CD4-positive, alpha-beta T cell (primary cell): ENCODE results near the gene THBS2. TPM values are rescaled to one million over a fixed set of nuclear protein-coding genes. Genes with fewer than 3 reads are reported as not detected.

Source experiments
- ATAC-seq: fragments of 200-7000 bp; cut with Tn5 transposase; one replicate; pipeline ENCODE4 v1.10.0; 2022; ENCODE audit warnings: mild to moderate bottlenecking; ENCODE audit not compliant: poor library complexity
- CTCF ChIA-PET: fragments of 350-600 bp; sonication (Branson Sonifier 250); formaldehyde crosslinking; loops from one replicate; lab custom pipeline; 2021; ENCODE audit warnings: antibody characterized with exemption, inconsistent platforms; lab: Charles Lee
- POLR2A ChIA-PET: fragments of 350-600 bp; sonication (Branson Sonifier 250); formaldehyde crosslinking; loops from one replicate; lab custom pipeline; 2021; ENCODE audit warnings: antibody characterized with exemption, inconsistent platforms; lab: Charles Lee
- DNase-seq, 14 experiments: peaks; one replicate each; pipeline ENCODE4 v3.0.0-alpha.2; 2013 to 2020; ENCODE audit warnings: mixed read lengths in 2 of 14
- H3K27ac ChIP-seq, 2 donors: one replicate each; pipeline versions ENCODE4 v1.5.1 to v1.7.0; 2013; ENCODE audit warnings: low read length in 2 of 2, low read depth in 1 of 2, mild to moderate bottlenecking in 1 of 2
- H3K27me3 ChIP-seq, 2 experiments: 1 replicate in 1 of 2; 2 replicates in 1 of 2; pipeline versions ENCODE4 v1.6.1 to v1.7.0; 2013; ENCODE audit warnings: low read length in 2 of 2, control low read depth in 1 of 2, mild to moderate bottlenecking in 1 of 2, moderate library complexity in 1 of 2; ENCODE audit not compliant: insufficient read depth in 2 of 2, control insufficient read depth in 1 of 2
- H3K36me3 ChIP-seq: one replicate; pipeline ENCODE4 v1.6.1; 2013; ENCODE audit warnings: low read length, control low read depth; ENCODE audit not compliant: insufficient read depth
- H3K4me1 ChIP-seq: one replicate; pipeline ENCODE4 v1.6.1; 2013; ENCODE audit warnings: low read length, control low read depth; ENCODE audit not compliant: insufficient read depth
- H3K4me3 ChIP-seq: one replicate; pipeline ENCODE4 v1.5.1; 2013; ENCODE audit warnings: mild to moderate bottlenecking, low read length, moderate library complexity
- H3K9me3 ChIP-seq, 2 experiments: 1 replicate in 1 of 2; 2 replicates in 1 of 2; pipeline versions ENCODE4 v1.6.1 to v1.7.0; 2013; ENCODE audit warnings: low read length in 2 of 2, mild to moderate bottlenecking in 2 of 2, control low read depth in 1 of 2, moderate library complexity in 1 of 2; ENCODE audit not compliant: control insufficient read depth in 1 of 2, insufficient read depth in 1 of 2
- H3K27ac Mint-ChIP-seq: one replicate; pipeline ENCODE4 v1.8.0; 2020; ENCODE audit warnings: mixed read lengths
- H3K27me3 Mint-ChIP-seq: one replicate; pipeline ENCODE4 v1.8.0; 2021; ENCODE audit warnings: mixed read lengths
- H3K36me3 Mint-ChIP-seq: one replicate; pipeline ENCODE4 v1.8.0; 2021; ENCODE audit warnings: low read depth, mixed read lengths
- H3K4me1 Mint-ChIP-seq: one replicate; pipeline ENCODE4 v1.8.0; 2021; ENCODE audit warnings: low read depth, mixed read lengths
- H3K4me3 Mint-ChIP-seq: one replicate; pipeline ENCODE4 v1.8.0; 2020; ENCODE audit warnings: mild to moderate bottlenecking, mixed read lengths
- H3K9me3 Mint-ChIP-seq: one replicate; pipeline ENCODE4 v1.8.0; 2020; ENCODE audit warnings: mixed read lengths
- CTCF ChIP-seq: fragments of 200-600 bp; IDR thresholded peaks from one replicate; pipeline ENCODE4 v1.8.0; 2022; ENCODE audit warnings: antibody characterized with exemption, mild to moderate bottlenecking
- intact Hi-C, 2 experiments: fragments of 100-400 bp; cut with DNase I in 1 of 2; cut with micrococcal nuclease in 1 of 2; formaldehyde crosslinking; loops; one replicate each; pipeline versions ENCODE4 v1.15.1 to v1.9.0; 2023 to 2025; cut with DNase I, micrococcal nuclease
- total RNA-seq, 174 experiments: library from RNA in 2 of 174; stranded (reverse) in 2 of 174; gene quantifications; one replicate each; pipeline ENCODE4 v1.2.3 and lab custom pipeline; 2021 to 2026

THBS2 gene
- total RNA-seq, 2 experiments from 2014 or later, result not detected

- ChIA-PET CTCF (no interaction called here), POLR2A (no interaction called here)
- no peaks in the 10 kb centered on the region for H3K36me3 ChIP-seq
- H3K9me3 ChIP-seq, result no peaks in the 10 kb centered on the region
- no peak for TF ChIP-seq CTCF
- Mint-ChIP-seq H3K27me3 (no peaks in the 10 kb centered on the region), H3K27ac (no peak overlapping the region), H3K4me3 (no peak overlapping the region), H3K36me3 (no peaks in the 10 kb centered on the region), H3K9me3 (no peaks in the 10 kb centered on the region), H3K4me1 (no peaks in the 10 kb centered on the region)
- H3K4me1 ChIP-seq, result no peaks in the 10 kb centered on the region
- ATAC-seq (no peak), DNase-seq (no peak)
- H3K27me3 ChIP-seq, result no peaks in the 10 kb centered on the region
- intact Hi-C loops, result no loop called here
- H3K4me3 ChIP-seq, result no peak overlapping the region
- no peak overlapping the region for H3K27ac ChIP-seq
Measured at GRCh38 chr6:169172456-169172855, 81.2 kb downstream of the THBS2 start.

GRCh38 chr6:169171951-169172350, 81.7 kb downstream of the THBS2 start:
- ChIA-PET POLR2A (no interaction called here), CTCF (no interaction called here)
- Histone ChIP-seq H3K4me1 (no peaks in the 10 kb centered on the region), H3K36me3 (no peaks in the 10 kb centered on the region), H3K9me3 (no peaks in the 10 kb centered on the region), H3K4me3 (no peak overlapping the region), H3K27me3 (no peaks in the 10 kb centered on the region), H3K27ac (no peak overlapping the region)
- Mint-ChIP-seq H3K27ac (no peak overlapping the region), H3K9me3 (no peaks in the 10 kb centered on the region), H3K27me3 (no peaks in the 10 kb centered on the region), H3K4me1 (no peaks in the 10 kb centered on the region), H3K36me3 (no peaks in the 10 kb centered on the region), H3K4me3 (no peak overlapping the region)
- no peak for TF ChIP-seq CTCF
- ATAC-seq, result no peak
- intact Hi-C loops, result no loop called here
- no peak for DNase-seq

- POLR2A ChIA-PET, result no interaction called here
- H3K9me3 Mint-ChIP-seq, result no peaks in the 10 kb centered on the region
Measured at GRCh38 chr6:169171016-169171415, 82.6 kb downstream of the THBS2 start.

More at GRCh38 chr6:169171016-169171415, 82.6 kb downstream of the THBS2 start:
- Histone ChIP-seq H3K9me3 (no peaks in the 10 kb centered on the region), H3K27me3 (no peaks in the 10 kb centered on the region), H3K27ac (no peak overlapping the region), H3K4me3 (no peak overlapping the region), H3K36me3 (no peaks in the 10 kb centered on the region), H3K4me1 (no peaks in the 10 kb centered on the region)
- Mint-ChIP-seq H3K27me3 (no peaks in the 10 kb centered on the region), H3K36me3 (no peaks in the 10 kb centered on the region), H3K4me3 (no peak overlapping the region), H3K4me1 (no peaks in the 10 kb centered on the region), H3K27ac (no peak overlapping the region)
- intact Hi-C loops, result no loop called here
- ATAC-seq, result no peak
- TF ChIP-seq CTCF, result no peak
- CTCF ChIA-PET, result no interaction called here
- no peak for DNase-seq
